LNCAP (cell line): ENCODE data around the gene ESRRA.

Source experiments
- TF ChIP-seq, protein P1 (sequence below): fragments of 450-650 bp; IDR thresholded peaks from 2 replicates; pipeline ENCODE4 v1.5.1; 2017; ENCODE audit warnings: mild to moderate bottlenecking

The ESRRA gene

DNA sequence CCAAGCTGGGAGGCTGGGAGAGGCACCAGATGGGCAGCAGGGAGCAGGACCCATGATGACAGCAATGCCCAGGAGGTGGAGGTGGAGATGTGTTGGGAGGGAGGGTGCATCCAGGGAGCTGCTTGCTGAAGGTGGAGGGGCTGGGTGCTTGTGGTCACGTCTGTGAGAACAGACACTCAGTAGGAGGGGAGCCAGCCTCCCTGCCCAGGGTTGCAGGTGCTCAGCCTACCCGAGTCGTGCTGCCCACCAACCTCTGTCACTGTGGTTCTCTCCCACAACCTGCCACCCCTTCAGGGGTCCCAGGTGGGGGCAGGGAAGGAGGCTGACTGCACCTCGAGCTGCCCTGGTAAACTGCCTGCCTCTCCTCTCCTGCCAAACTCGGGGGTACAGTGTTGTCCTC is 18.0 kb downstream of the ESRRA start:
- TF ChIP-seq, protein P1, sequence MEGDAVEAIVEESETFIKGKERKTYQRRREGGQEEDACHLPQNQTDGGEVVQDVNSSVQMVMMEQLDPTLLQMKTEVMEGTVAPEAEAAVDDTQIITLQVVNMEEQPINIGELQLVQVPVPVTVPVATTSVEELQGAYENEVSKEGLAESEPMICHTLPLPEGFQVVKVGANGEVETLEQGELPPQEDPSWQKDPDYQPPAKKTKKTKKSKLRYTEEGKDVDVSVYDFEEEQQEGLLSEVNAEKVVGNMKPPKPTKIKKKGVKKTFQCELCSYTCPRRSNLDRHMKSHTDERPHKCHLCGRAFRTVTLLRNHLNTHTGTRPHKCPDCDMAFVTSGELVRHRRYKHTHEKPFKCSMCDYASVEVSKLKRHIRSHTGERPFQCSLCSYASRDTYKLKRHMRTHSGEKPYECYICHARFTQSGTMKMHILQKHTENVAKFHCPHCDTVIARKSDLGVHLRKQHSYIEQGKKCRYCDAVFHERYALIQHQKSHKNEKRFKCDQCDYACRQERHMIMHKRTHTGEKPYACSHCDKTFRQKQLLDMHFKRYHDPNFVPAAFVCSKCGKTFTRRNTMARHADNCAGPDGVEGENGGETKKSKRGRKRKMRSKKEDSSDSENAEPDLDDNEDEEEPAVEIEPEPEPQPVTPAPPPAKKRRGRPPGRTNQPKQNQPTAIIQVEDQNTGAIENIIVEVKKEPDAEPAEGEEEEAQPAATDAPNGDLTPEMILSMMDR, result no peak

DNA sequence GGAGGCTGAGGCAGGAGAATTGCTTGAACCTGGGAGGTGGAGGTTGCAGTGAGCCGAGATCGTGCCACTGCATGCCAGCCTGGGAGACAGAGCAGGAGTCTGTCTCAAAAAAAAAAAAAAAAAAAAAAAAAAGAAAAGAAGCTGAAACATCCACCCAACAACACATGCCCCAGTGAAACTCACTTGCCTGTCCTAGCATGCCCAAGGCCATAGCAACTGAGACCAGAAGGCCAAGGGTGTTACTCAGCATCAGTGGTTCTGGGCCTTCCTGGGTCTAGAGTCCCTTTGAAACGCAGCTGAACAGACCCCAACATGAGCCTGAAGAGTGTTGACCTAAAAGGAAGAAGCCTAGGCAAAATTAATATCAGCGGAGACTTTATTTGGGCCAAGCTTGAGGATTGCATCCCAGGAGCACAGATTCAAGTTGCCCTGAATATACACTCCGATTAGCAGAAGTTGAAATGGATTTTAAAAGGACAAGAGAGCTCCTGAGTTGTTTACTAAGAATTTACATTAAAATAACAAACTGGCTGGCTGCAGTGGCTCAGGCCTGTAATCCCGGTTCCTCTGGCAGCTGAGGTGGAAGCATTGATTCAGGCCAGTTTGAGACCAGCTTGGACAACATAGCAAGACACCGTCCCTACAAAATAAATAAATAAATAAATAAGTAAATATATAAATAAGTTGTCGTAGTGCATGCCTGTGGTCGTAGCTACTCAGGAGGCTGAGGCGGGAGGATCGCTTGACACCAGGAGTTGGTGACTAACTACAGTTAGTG is 19.6 kb downstream of the ESRRA start:
- TF ChIP-seq, protein P1, result no peak

DNA sequence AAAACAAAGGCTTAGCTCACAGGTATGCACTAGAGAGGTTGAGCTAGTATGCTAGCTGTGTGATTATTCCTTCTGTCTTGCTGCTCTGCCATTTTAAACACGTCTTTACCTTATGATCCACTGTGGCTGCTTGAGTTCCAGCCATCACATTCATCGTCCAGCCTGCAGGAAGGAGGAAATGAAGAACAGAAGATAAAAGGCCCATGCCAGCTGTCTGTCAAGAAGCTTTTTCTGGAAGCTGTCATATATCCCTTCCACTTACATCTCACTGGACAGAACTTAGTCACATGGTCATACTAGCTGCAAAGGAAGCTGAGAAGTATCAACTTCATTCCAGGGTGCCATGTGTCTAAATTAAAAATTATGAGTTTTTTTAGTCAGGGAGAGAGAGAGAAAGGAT is 22.1 kb downstream of the ESRRA start:
- TF ChIP-seq, protein P1, result no peak

DNA sequence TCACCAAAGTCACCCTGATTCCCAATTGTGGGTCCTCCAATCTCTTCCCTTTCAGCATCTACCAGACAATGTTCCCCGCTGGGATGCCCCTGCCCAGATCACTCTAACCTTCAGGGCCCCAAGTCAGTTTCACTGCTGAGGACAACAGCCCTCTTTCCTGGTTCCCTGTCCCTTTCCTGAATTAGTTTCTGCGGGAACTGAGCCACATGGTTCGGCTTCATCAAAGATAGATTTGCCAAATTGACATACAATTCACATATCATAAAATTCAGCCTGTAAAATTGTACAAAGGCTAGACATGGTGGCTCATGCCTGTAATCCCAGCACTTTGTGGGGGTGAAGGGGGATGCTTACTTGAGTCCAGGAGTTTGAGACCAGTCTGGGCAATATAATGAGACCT is 22.7 kb downstream of the ESRRA start:
- TF ChIP-seq, protein P1, result no peak

DNA sequence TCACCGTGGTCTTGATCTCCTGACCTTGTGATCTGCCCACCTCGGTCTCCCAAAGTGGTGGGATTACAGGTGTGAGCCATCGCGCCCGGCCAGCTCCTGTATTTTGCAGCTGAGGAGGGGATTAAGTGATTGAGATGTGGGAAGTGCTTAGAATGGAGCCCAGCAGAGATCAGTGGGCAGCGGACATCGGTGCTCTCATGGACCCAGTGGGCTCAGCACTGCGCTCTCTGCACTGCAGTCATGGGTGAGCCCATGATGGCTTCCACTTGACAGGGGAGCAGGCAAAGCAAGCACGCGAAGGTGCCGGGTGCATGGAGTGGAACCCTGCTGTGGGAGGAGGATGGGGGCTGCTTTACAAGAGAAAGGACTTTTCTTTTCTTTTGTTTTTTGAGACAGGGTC is 25.6 kb downstream of the ESRRA start:
- TF ChIP-seq, protein P1, result no peak

DNA sequence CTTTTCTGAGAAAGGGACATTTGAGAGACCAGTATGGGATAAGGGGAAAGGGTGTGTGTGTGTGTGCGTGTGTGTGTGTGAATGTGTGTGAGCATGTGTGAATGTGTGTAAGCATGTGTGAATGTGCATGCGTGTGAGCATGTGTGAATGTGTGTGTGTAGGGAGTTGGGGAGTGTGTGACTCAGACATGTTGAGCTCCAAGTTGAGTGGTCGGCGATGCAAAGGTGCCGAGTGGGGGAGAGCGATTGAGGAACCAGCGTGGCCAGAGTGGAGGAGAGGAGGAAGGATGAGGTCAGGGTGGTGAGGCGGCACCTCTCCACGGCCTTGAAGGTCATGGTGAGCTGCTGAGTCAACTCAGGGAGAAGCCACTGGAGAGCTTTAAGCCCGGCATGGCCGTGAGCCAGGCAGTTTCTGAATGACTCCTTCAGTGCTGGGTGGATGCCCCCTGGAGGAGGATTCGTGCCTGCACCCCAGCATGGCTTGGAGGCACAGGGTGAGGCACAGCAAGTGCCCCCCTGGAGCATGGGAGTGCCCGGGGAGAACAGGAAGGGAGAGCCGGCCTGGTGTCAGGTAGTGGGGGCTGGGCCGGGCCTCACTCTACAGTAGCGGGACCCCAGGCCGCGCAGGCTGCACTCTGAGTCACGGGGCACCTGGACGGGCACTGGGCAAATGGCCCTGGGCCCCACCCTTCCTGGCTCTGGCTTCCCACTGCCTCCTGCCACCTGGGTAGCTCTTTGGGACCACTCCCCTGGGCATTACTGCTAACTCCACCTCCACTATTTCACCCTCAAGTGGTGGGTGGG is 26.4 kb downstream of the ESRRA start:
- TF ChIP-seq, protein P1, result no peak; the same call in 1 of the 2 replicates

DNA sequence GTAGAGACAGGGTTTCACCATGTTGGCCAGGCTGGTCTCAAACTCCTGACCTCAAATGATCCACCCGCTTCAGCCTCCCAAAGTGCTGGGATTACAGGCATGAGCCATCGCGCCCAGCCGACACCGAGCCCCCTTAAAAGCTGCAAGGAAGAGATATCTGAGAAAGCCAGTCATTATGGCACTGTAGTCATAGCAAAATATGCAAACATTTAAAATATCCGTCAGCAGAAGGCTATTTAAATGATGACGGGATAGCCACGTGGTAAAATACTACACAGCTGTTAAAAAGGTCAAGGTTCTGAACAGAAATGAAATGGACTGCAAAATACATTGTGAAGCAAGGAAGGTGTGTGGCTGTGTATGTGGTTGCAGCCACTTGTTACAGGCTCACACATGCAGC is 28.2 kb downstream of the ESRRA start:
- TF ChIP-seq, protein P1, result no peak
